Thoracic aorta (tissue), 2 donors: ENCODE measurements around the gene ZNF226. TPM values are rescaled to one million over a fixed set of nuclear protein-coding genes. Genes with fewer than 3 reads are reported as not detected.
"Not testable (repeated sequence)": the region's sequence is repeated elsewhere in the genome, so short reads cannot be mapped to it uniquely, and the experiment has no call there.

Source experiments
- ATAC-seq: fragments of 150-250 bp; one replicate; pipeline ENCODE4 v1.8.0; 2017; ENCODE audit warnings: low read depth; ENCODE audit not compliant: insufficient number of reproducible peaks, low FRiP score
- DNase-seq: peaks from one replicate; pipeline ENCODE4 v3.0.0-alpha.2; 2020; ENCODE audit warnings: low spot score
- H3K27ac ChIP-seq, 2 donors: fragments of 200-600 bp; sonication (generic); 1 replicate in 1 of 2; 2 replicates in 1 of 2; pipeline ENCODE4 v1.5.1; 2016; ENCODE audit warnings: mild to moderate bottlenecking in 2 of 2, moderate library complexity in 2 of 2
- H3K27me3 ChIP-seq: fragments of 200-600 bp; sonication (generic); replicated peaks from 2 replicates; pipeline ENCODE4 v1.6.0; 2016; ENCODE audit warnings: mild to moderate bottlenecking; ENCODE audit not compliant: insufficient read depth
- H3K36me3 ChIP-seq: fragments of 200-600 bp; sonication (generic); one replicate; pipeline ENCODE4 v1.5.1; 2016
- H3K4me1 ChIP-seq, 2 donors: fragments of 200-600 bp; sonication (generic); 1 replicate in 1 of 2; 2 replicates in 1 of 2; pipeline versions ENCODE4 v1.5.1 to v1.6.0; 2016; ENCODE audit warnings: low read depth in 2 of 2, mild to moderate bottlenecking in 1 of 2; ENCODE audit not compliant: control insufficient read depth in 1 of 2
- H3K4me3 ChIP-seq: fragments of 200-600 bp; sonication (generic); 2 replicates; pipeline ENCODE4 v1.5.1; 2016; ENCODE audit warnings: mild to moderate bottlenecking
- H3K9me3 ChIP-seq: fragments of 200-600 bp; sonication (generic); 2 replicates; pipeline ENCODE4 v1.5.1; 2016
- CTCF ChIP-seq: fragments of 200-600 bp; sonication (generic); IDR thresholded peaks from one replicate; pipeline ENCODE4 v1.5.1; 2019; ENCODE audit warnings: antibody characterized with exemption
- total RNA-seq, 2 donors: library from RNA; depleted of rRNA; stranded (reverse); fragments of >200 nt; gene quantifications; one replicate each; pipeline versions ENCODE4 v1.1.0 to v1.2.3, GENCODE V29; 2016

ZNF226 gene
- total RNA-seq, 2 donors from 2014 or later: 9.7 to 14.6 TPM

- H3K27ac ChIP-seq: peak within 1 kb of the TSS; percentile 71 to 87
- TF ChIP-seq CTCF: no peak
- peaks cover 12% of the 10 kb centered on the region for H3K36me3 ChIP-seq
- H3K9me3 ChIP-seq: peaks cover 2% of the 10 kb centered on the region
- peaks cover 7 to 9% of the 10 kb centered on the region in 2 donors for H3K4me1 ChIP-seq
- peak within 1 kb of the TSS; percentile 89 for H3K4me3 ChIP-seq
- peak; percentile 99 for ATAC-seq
- no peaks in the 10 kb centered on the region for H3K27me3 ChIP-seq
- DNase-seq: peak; percentile 82
These were observed 47.5 kb downstream of the ZNF226 start, which contains the start of gene ZNF227 for GRCh38 chr19:44212250-44212865. Gene ZNF227, plus strand, starts transcription at chr19:44212532. Its CDS starts 5,261 bp downstream, at chr19:44217793.

GRCh38 chr19:44212866-44213346, 48.0 kb downstream of the ZNF226 start:
- Histone ChIP-seq H3K9me3 (peaks cover 5% of the 10 kb centered on the region), H3K27ac (peak overlapping the region; percentile 71 to 87), H3K4me1 (peaks cover 7 to 9% of the 10 kb centered on the region in 2 donors), H3K4me3 (peak overlapping the region; percentile 89), H3K27me3 (no peaks in the 10 kb centered on the region), H3K36me3 (peaks cover 17% of the 10 kb centered on the region)
- DNase-seq (no peak), ATAC-seq (no peak)
- no peak for TF ChIP-seq CTCF

GRCh38 chr19:44219926-44220325, 55.0 kb downstream of the ZNF226 start:
- H3K27me3 ChIP-seq, ATAC-seq, H3K4me1 ChIP-seq, DNase-seq, H3K27ac ChIP-seq, H3K4me3 ChIP-seq, H3K9me3 ChIP-seq: not testable (repeated sequence)
- peaks cover 30% of the 10 kb centered on the region for H3K36me3 ChIP-seq

- H3K4me3 ChIP-seq, H3K4me1 ChIP-seq, ATAC-seq, H3K27ac ChIP-seq, DNase-seq, H3K27me3 ChIP-seq: not testable (repeated sequence)
- H3K36me3 ChIP-seq: peaks cover 32% of the 10 kb centered on the region
- peaks cover 15% of the 10 kb centered on the region for H3K9me3 ChIP-seq
These were observed 55.9 kb downstream of the ZNF226 start for GRCh38 chr19:44220761-44221160.

GRCh38 chr19:44221291-44221690, 56.4 kb downstream of the ZNF226 start:
- Histone ChIP-seq H3K9me3 (peaks cover 21% of the 10 kb centered on the region), H3K36me3 (peaks cover 37% of the 10 kb centered on the region)
- H3K27ac ChIP-seq, H3K27me3 ChIP-seq, H3K4me3 ChIP-seq, H3K4me1 ChIP-seq, ATAC-seq, DNase-seq: not testable (repeated sequence)

Other genes with a start within 250 kb of the ZNF226 start
- gene ZNF45, start 229.8 kb upstream of the ZNF226 start, total RNA-seq: 10 to 100 TPM in 1 of 2 donors, 1 to 10 TPM in 1; 8.1 to 16.9 TPM
- gene ZNF221, start 213.9 kb upstream of the ZNF226 start, total RNA-seq: 10 to 100 TPM in 1 of 2 donors, 1 to 10 TPM in 1; 5.8 to 11.9 TPM
- gene ZNF155, start 180.9 kb upstream of the ZNF226 start, total RNA-seq: 10 to 100 TPM in 1 of 2 donors, 1 to 10 TPM in 1; 2.0 to 15.2 TPM
- gene ZNF230, start 162.1 kb upstream of the ZNF226 start, total RNA-seq: 1 to 10 TPM; 7.3 to 7.9 TPM
- 1 to 10 TPM; 1.8 to 4.7 TPM for gene ZNF222, start 139.7 kb upstream of the ZNF226 start, total RNA-seq
- 1 to 10 TPM; 2.0 to 6.6 TPM for gene ZNF223, start 113.1 kb upstream of the ZNF226 start, total RNA-seq
- 1 to 10 TPM; 2.0 to 2.1 TPM for gene ZNF284, start 92.9 kb upstream of the ZNF226 start, total RNA-seq
- 10 to 100 TPM; 33.7 to 34.9 TPM for gene ZNF224, start 70.7 kb upstream of the ZNF226 start, total RNA-seq
- 1 to 10 TPM; 2.2 to 8.3 TPM for gene ZNF225, start 51.7 kb upstream of the ZNF226 start, total RNA-seq
- 1 to 10 TPM; 6.4 to 8.7 TPM for gene ZNF234, start 23.5 kb upstream of the ZNF226 start, total RNA-seq
- 10 to 100 TPM; 13.9 to 17.8 TPM for gene ZNF227, start 47.4 kb downstream of the ZNF226 start, total RNA-seq
- under 1 TPM; 0.21 to 0.81 TPM for gene ZNF233, start 94.8 kb downstream of the ZNF226 start, total RNA-seq
- gene ZNF235, start 139.9 kb downstream of the ZNF226 start, total RNA-seq: 10 to 100 TPM in 1 of 2 donors, 1 to 10 TPM in 1; 6.9 to 12.6 TPM
- 1 to 10 TPM; 4.7 to 5.0 TPM for gene ZNF112, start 191.6 kb downstream of the ZNF226 start, total RNA-seq
- under 1 TPM; 0.27 to 0.28 TPM for gene ZNF285, start 236.5 kb downstream of the ZNF226 start, total RNA-seq